Cardiac muscle cell (in vitro differentiated cells and primary cell): ENCODE data around the gene RAP1A. TPM values are rescaled to one million over a fixed set of nuclear protein-coding genes. Genes with fewer than 3 reads are reported as not detected.

Source experiments
- DNase-seq, 2 donors: peaks; one replicate each; pipeline versions ENCODE4 v3.0.0 to v3.0.0-alpha.2; 2010 to 2017; ENCODE audit warnings: low read depth in 1 of 2, low spot score in 1 of 2
- H3K27ac ChIP-seq: fragments of 200-600 bp; sonication (generic); 2 replicates; pipeline ENCODE4 v1.5.1; 2016
- H3K27me3 ChIP-seq: fragments of 200-600 bp; sonication (generic); 2 replicates; pipeline ENCODE4 v1.6.0; 2016; ENCODE audit warnings: control low read depth
- H3K36me3 ChIP-seq: fragments of 200-600 bp; sonication (generic); 2 replicates; pipeline ENCODE4 v1.5.1; 2016; ENCODE audit warnings: control low read depth
- H3K4me1 ChIP-seq: fragments of 200-600 bp; sonication (generic); 2 replicates; pipeline ENCODE4 v1.8.1; 2017; ENCODE audit warnings: low read depth, mild to moderate bottlenecking, mixed run types
- H3K4me3 ChIP-seq: fragments of 200-600 bp; sonication (generic); 2 replicates; pipeline ENCODE4 v1.5.1; 2016; ENCODE audit warnings: mild to moderate bottlenecking
- H3K9me3 ChIP-seq: fragments of 200-600 bp; sonication (generic); 2 replicates; pipeline ENCODE4 v1.5.1; 2017; ENCODE audit warnings: low read depth, mild to moderate bottlenecking, control low read depth
- polyA plus RNA-seq: library from polyadenylated mRNA; unstranded; fragments of >200 nt; fragmentation: Nextera tagmentation; extraction: Ambion mirVana; gene quantifications from 2 replicates; pipeline ENCODE4 v1.2.1, GENCODE V29; 2016
- total RNA-seq: library from RNA; depleted of rRNA; stranded (reverse); fragments of >200 nt; gene quantifications from 2 replicates; pipeline ENCODE4 v1.2.3, GENCODE V29; 2016
- TF ChIP-seq, protein P1 (sequence below): IDR thresholded peaks from 2 replicates; pipeline ENCODE4 v1.5.1; 2012; ENCODE audit warnings: low read depth, mild to moderate bottlenecking, low read length

RAP1A gene
- total and polyA plus RNA-seq, 2 experiments from 2014 or later, result 13.5 to 18.3 TPM

DNA sequence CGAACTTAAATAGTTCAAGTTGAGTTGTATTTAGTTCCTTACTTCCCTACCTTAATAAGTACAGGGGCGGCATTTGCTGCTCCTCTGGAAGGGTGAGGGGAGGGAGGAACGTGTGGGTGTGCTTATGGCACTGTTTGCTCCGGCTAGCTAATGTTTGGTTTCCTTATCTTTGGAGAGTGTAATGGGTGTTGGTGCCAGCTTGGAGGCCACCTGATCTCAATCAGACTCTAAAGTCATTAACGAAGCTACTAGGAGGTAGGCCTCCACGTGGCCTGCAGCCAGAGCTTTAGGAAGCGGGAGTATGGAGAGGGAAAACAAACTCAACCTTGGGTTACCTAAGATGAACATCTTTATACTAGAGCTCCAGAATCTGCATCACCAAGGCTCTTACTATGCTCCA is 43.0 kb upstream of the RAP1A start:
- Histone ChIP-seq H3K9me3 (no peaks in the 10 kb centered on the region), H3K27ac (no peak overlapping the region), H3K27me3 (no peaks in the 10 kb centered on the region), H3K4me1 (no peaks in the 10 kb centered on the region), H3K36me3 (no peaks in the 10 kb centered on the region), H3K4me3 (no peak overlapping the region)
- no peak for DNase-seq
- TF ChIP-seq, protein P1, sequence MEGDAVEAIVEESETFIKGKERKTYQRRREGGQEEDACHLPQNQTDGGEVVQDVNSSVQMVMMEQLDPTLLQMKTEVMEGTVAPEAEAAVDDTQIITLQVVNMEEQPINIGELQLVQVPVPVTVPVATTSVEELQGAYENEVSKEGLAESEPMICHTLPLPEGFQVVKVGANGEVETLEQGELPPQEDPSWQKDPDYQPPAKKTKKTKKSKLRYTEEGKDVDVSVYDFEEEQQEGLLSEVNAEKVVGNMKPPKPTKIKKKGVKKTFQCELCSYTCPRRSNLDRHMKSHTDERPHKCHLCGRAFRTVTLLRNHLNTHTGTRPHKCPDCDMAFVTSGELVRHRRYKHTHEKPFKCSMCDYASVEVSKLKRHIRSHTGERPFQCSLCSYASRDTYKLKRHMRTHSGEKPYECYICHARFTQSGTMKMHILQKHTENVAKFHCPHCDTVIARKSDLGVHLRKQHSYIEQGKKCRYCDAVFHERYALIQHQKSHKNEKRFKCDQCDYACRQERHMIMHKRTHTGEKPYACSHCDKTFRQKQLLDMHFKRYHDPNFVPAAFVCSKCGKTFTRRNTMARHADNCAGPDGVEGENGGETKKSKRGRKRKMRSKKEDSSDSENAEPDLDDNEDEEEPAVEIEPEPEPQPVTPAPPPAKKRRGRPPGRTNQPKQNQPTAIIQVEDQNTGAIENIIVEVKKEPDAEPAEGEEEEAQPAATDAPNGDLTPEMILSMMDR, result no peak

DNA sequence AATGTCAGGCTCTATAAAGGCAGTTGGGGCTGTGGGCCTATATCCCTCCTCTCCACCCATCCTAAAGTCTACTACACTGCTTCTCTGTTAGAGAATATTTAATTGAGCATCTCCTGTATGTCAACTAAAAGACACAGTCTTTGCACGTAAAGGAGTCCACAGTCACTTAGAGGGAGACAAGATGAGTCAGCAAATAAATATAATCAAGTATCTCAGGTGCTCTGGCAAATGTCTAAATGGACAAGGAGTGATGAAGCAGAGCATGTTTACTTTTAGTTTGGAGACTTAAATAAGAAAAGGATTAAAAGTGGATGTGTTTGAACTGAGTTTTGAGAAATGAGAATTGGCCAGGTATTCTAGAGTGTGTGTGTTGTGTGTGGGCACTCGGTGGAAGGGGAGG is 41.8 kb upstream of the RAP1A start:
- Histone ChIP-seq H3K4me3 (no peak overlapping the region), H3K27me3 (no peaks in the 10 kb centered on the region), H3K27ac (no peak overlapping the region), H3K36me3 (no peaks in the 10 kb centered on the region), H3K4me1 (no peaks in the 10 kb centered on the region), H3K9me3 (no peaks in the 10 kb centered on the region)
- no peak for DNase-seq
- TF ChIP-seq, protein P1, result no peak

DNA sequence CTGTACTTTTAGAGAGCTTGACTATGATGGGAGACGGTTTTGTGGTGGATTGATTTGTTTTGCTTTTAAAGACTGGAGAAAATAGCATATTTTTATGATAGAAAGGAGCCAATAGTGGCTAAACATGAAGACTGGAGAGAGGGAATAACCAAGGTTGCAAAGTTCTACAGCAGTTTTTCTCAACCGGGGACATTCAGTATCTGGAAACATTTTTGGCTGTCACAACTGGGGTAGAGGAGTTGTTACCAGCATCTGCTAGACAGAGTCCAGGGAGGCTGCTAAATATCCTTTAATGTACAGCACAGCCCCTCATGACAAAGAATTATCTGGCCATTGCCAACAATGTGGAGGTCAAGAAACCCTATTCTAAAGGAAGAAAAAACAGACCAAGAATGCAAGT is 38.4 kb upstream of the RAP1A start:
- no peak for DNase-seq
- H3K9me3 ChIP-seq, result no peaks in the 10 kb centered on the region
- no peaks in the 10 kb centered on the region for H3K4me1 ChIP-seq
- no peak overlapping the region for H3K27ac ChIP-seq
- TF ChIP-seq, protein P1, result no peak
- H3K27me3 ChIP-seq, result no peaks in the 10 kb centered on the region
- no peak overlapping the region for H3K4me3 ChIP-seq
- no peaks in the 10 kb centered on the region for H3K36me3 ChIP-seq

DNA sequence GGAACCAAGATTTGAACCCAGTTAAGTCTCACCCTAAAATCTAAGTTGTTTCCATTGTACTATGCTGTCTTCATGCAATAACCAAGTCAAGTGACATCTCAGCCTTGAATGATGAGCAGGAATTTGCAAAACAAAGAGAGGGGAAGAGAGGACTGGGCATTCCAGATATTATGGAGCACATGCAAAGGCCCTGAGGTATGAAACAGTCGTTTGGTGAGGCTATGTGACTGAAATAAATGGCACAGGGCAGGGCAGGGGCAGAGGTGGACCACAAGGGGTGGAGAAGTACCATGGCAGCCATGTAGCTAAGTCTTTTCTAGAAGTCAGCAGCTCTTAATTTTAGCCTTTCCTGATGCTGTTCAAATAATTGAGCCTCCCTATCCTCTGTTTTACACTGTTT is 37.6 kb upstream of the RAP1A start:
- Histone ChIP-seq H3K36me3 (no peaks in the 10 kb centered on the region), H3K27ac (no peak overlapping the region), H3K27me3 (no peaks in the 10 kb centered on the region), H3K4me1 (no peaks in the 10 kb centered on the region), H3K9me3 (no peaks in the 10 kb centered on the region), H3K4me3 (no peak overlapping the region)
- TF ChIP-seq, protein P1, result no peak
- no peak for DNase-seq

DNA sequence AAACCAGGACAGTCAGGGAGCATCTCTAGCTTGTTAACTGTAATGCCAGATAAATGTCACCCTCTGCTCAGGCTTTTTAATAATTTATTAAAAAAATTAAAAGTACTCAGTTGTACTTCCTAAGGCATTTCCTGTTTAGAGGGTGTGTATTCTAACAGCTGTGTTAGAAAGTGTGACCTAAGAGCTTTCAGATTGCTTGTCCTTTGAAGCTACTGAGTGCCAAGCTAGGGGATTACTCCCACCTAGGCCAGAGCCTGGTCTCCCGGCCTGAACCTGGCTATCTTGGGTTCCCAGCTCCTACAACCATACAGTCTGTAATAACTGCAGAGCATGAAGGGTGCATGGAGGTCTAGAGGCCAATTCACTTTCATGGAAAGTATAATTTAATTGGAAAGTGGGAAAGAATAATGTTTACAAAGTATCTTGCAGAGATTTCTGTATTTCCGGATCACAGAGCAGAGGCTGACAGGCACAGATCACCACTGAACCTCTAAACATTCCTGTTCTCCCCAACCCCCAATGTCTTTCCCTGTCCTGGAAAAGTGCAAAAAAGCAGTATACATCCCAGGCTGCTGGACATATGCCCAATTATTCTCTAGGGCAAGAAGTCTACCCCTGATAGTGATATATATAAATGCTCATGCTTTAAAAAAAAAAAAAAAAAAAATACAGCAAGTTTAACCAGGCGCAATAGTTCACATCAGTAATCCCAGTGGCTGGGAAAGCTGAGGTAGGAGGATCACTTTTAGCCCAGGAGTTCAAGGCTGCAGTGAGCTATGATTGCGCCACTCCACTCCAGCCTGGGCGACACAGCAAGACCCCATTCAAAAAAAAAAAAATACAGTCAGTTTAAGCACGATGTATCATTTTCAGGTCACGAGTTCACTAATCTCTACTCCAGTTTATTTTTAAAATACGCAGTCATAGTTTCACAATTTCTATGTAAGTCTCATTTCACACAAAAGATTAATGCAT is 36.7 kb upstream of the RAP1A start:
- no peaks in the 10 kb centered on the region for H3K9me3 ChIP-seq
- no peak overlapping the region for H3K4me3 ChIP-seq
- no peak overlapping the region for H3K27ac ChIP-seq
- no peaks in the 10 kb centered on the region for H3K36me3 ChIP-seq
- DNase-seq, result peak in 1 of 2 donors; percentile 34
- no peaks in the 10 kb centered on the region for H3K4me1 ChIP-seq
- TF ChIP-seq, protein P1, result no peak
- no peaks in the 10 kb centered on the region for H3K27me3 ChIP-seq
